SK-N-SH treated with all-trans-retinoic acid at 6 μM for 48 hours (cell line): ENCODE data around the gene TAPBP.

Experiments used
- CREB5 ChIP-seq: fragments of 250-450 bp; sonication (Bioruptor Pico); IDR thresholded peaks from 2 replicates; pipeline ENCODE4 v1.5.1; 2020; ENCODE audit warnings: low read depth, mild to moderate bottlenecking, moderate library complexity
- TSHZ2 ChIP-seq: fragments of 250-450 bp; sonication (Bioruptor Pico); IDR thresholded peaks from 2 replicates; pipeline ENCODE4 v1.5.0; 2020; ENCODE audit warnings: mild to moderate bottlenecking, moderate library complexity
- ZFP30 ChIP-seq: fragments of 450-650 bp; formaldehyde crosslinking; IDR thresholded peaks from 2 replicates; pipeline ENCODE4 v1.5.0; 2022; ENCODE audit warnings: mild to moderate bottlenecking, moderate library complexity

- TF ChIP-seq ZFP30 (CRISPR knock-in tag) (no peak), TSHZ2 (CRISPR knock-in tag) (no peak), CREB5 (no peak)
Observed at GRCh38 chr6:33312361-33313104, 1.3 kb downstream of the TAPBP start.
